Activated T-cell treated with anti-CD3 and anti-CD28 coated beads, Interleukin-2, amount 50 U/mL, for 24 hours (primary cell): ENCODE measurements around the gene MBD5.
"Not testable (repeated sequence)": the region's sequence is repeated elsewhere in the genome, so short reads cannot be mapped to it uniquely, and the experiment has no call there.

Source experiments
- DNase-seq: peaks from one replicate; pipeline ENCODE4 v3.0.0-alpha.2; 2020
- H3K27ac Mint-ChIP-seq: 2 replicates; pipeline ENCODE4 v1.8.0; 2020; ENCODE audit warnings: mild to moderate bottlenecking, mixed read lengths
- H3K27me3 Mint-ChIP-seq: 2 replicates; pipeline ENCODE4 v1.8.0; 2020; ENCODE audit warnings: mixed read lengths
- H3K36me3 Mint-ChIP-seq: 2 replicates; pipeline ENCODE4 v1.8.0; 2020; ENCODE audit warnings: low read depth, mixed read lengths
- H3K4me1 Mint-ChIP-seq: 2 replicates; pipeline ENCODE4 v1.8.0; 2020; ENCODE audit warnings: low read depth, mixed read lengths
- H3K4me3 Mint-ChIP-seq: 2 replicates; pipeline ENCODE4 v1.8.0; 2020; ENCODE audit warnings: mild to moderate bottlenecking, moderate library complexity, mixed read lengths
- H3K9me3 Mint-ChIP-seq: 2 replicates; pipeline ENCODE4 v1.8.0; 2020; ENCODE audit warnings: mixed read lengths

The MBD5 gene

GRCh38 chr2:148533685-148534084, 512.8 kb downstream of the MBD5 start:
- DNase-seq = no peak
- Mint-ChIP-seq H3K4me1 (peaks cover 52% of the 10 kb centered on the region), H3K4me3 (no peak overlapping the region), H3K27me3 (no peaks in the 10 kb centered on the region), H3K27ac (no peak overlapping the region), H3K36me3 (no peaks in the 10 kb centered on the region), H3K9me3 (no peaks in the 10 kb centered on the region)

GRCh38 chr2:148534416-148535204, 513.7 kb downstream of the MBD5 start:
- H3K9me3 Mint-ChIP-seq = no peaks in the 10 kb centered on the region
- H3K36me3 Mint-ChIP-seq = no peaks in the 10 kb centered on the region
- H3K27me3 Mint-ChIP-seq = no peaks in the 10 kb centered on the region
- H3K27ac Mint-ChIP-seq = no peak overlapping the region
- DNase-seq = no peak
- H3K4me1 Mint-ChIP-seq = peaks cover 51% of the 10 kb centered on the region
- H3K4me3 Mint-ChIP-seq = no peak overlapping the region

- no peaks in the 10 kb centered on the region for H3K36me3 Mint-ChIP-seq
- no peak overlapping the region for H3K4me3 Mint-ChIP-seq
- DNase-seq = no peak
- no peaks in the 10 kb centered on the region for H3K27me3 Mint-ChIP-seq
- H3K9me3 Mint-ChIP-seq = peaks cover 4% of the 10 kb centered on the region
- peak overlapping the region; percentile 46 for H3K27ac Mint-ChIP-seq
- H3K4me1 Mint-ChIP-seq = peaks cover 59% of the 10 kb centered on the region
These were observed 517.5 kb downstream of the MBD5 start for GRCh38 chr2:148538375-148538774.

DNA sequence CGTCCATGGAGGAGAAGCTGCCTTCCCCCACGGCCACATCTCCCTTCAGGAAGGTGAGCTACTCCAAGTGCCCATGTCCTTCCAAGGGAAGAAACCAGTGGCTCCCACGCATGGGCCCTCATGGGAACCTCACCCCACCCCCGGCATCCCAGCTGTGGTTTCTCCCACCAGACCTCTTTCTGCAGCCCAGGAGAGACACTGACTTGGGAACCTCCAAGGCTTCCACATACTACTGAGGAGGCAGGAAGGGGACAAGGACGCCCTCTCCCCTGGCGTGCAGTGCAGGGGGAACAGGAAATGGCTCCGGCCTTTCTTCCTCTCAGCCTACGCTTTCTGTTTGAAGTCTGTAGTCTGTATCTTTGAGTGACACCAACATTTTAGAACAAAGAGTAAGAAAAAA, 519.1 kb downstream of the MBD5 start:
- Mint-ChIP-seq H3K27ac (peak overlapping the region; percentile 89), H3K4me3 (peak overlapping the region; percentile 52), H3K4me1 (peaks cover 57% of the 10 kb centered on the region), H3K9me3 (peaks cover 4% of the 10 kb centered on the region), H3K27me3 (no peaks in the 10 kb centered on the region), H3K36me3 (no peaks in the 10 kb centered on the region)
- peak; percentile 52 for DNase-seq

GRCh38 chr2:148541792-148542191, 520.9 kb downstream of the MBD5 start:
- H3K4me1 Mint-ChIP-seq = peaks cover 73% of the 10 kb centered on the region
- H3K4me3 Mint-ChIP-seq = no peak overlapping the region
- H3K27ac Mint-ChIP-seq = no peak overlapping the region

DNA sequence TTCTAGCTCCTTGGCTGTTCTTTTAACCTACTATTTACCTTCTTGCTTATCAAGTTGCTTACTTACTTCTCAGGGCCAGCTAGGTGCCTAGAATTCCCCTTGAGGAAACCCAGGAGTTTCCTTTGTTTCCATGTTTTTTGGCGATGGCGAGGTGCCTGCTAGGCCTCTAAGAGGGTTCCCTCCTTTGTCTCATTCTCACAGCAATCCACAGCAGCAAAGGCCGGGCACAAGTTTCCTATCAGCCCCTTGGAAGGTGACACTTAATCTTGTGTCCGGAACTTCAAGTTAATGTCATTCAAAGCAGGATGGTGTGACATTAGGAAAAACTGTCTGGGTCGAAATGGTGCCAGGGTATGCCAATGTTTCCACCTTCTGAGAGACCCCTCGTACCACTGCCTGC, 521.7 kb downstream of the MBD5 start:
- H3K9me3 Mint-ChIP-seq = peaks cover 4% of the 10 kb centered on the region
- H3K27me3 Mint-ChIP-seq = no peaks in the 10 kb centered on the region
- peaks cover 78% of the 10 kb centered on the region for H3K4me1 Mint-ChIP-seq
- no peak for DNase-seq
- no peaks in the 10 kb centered on the region for H3K36me3 Mint-ChIP-seq
- no peak overlapping the region for H3K27ac Mint-ChIP-seq
- H3K4me3 Mint-ChIP-seq = no peak overlapping the region

More at GRCh38 chr2:148541792-148542191, 520.9 kb downstream of the MBD5 start:
- no peak for DNase-seq
- no peaks in the 10 kb centered on the region for H3K36me3 Mint-ChIP-seq
- H3K9me3 Mint-ChIP-seq = peaks cover 4% of the 10 kb centered on the region
- no peaks in the 10 kb centered on the region for H3K27me3 Mint-ChIP-seq

GRCh38 chr2:148543088-148543540, 522.2 kb downstream of the MBD5 start:
- not testable (repeated sequence) for H3K36me3 Mint-ChIP-seq, H3K4me3 Mint-ChIP-seq, DNase-seq, H3K9me3 Mint-ChIP-seq, H3K27me3 Mint-ChIP-seq, H3K27ac Mint-ChIP-seq
- peaks cover 74% of the 10 kb centered on the region for H3K4me1 Mint-ChIP-seq

- Mint-ChIP-seq H3K9me3 (peaks cover 3% of the 10 kb centered on the region), H3K36me3 (no peaks in the 10 kb centered on the region), H3K27me3 (no peaks in the 10 kb centered on the region), H3K4me3 (no peak overlapping the region), H3K4me1 (peaks cover 51% of the 10 kb centered on the region), H3K27ac (peak overlapping the region; percentile 91)
- peak; percentile 58 for DNase-seq
These were observed 524.7 kb downstream of the MBD5 start for GRCh38 chr2:148545390-148546256.

DNA sequence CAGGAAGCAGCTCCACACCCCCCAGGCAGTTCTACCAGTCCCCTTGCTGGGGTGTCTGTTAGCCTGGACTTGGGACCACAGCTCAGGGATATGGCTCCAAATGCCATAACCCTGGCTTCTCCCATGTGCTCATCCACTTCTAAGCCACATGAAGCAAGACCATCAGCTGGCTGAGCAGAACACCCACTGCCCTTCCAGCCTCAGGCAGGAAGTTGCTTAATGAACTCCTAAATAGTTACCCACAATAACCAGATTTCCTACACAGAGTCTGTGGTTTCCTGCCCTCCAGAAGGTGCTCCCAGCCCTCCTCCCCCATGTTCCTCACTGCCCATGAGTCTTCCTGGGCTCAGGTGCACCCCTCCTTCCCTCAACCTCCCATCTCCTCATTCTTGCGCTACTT, 525.4 kb downstream of the MBD5 start:
- no peak overlapping the region for H3K4me3 Mint-ChIP-seq
- H3K27me3 Mint-ChIP-seq = no peaks in the 10 kb centered on the region
- peak overlapping the region; percentile 91 for H3K27ac Mint-ChIP-seq
- no peaks in the 10 kb centered on the region for H3K36me3 Mint-ChIP-seq
- H3K9me3 Mint-ChIP-seq = no peaks in the 10 kb centered on the region
- H3K4me1 Mint-ChIP-seq = peaks cover 45% of the 10 kb centered on the region
- peak; percentile 40 for DNase-seq

DNA sequence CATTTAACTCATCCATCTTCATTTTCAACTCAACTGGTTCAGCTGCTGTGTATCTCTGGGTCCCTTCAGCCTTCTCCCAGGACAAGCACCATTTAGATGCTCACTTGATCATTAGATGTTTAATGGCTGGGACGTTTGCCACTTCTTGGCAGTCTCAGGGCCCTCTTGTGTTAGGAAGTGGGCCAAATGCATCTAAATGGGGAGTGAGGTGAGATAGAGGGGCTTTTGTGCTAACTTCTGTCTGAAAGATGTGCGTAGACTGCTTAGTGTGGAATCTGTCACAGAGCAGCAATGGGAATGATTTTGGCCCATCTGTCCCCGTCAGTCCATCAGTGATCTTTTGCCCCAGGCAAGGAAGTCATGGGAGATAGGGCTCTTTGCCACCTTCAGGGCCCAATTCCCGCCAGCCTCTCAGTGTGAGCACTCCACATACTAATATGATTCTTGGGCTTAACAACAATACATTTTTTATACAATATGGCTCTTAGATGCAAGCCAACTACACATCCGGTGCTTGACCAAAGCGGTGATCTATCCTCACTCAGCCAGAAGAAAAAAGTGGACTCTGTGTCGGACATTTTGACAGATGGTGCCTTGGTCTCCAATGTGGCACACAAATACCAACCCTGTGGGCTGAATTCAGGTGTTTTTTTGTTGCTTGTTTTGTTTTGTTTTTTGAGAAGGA, 528.0 kb downstream of the MBD5 start:
- Mint-ChIP-seq H3K4me3 (no peak overlapping the region), H3K4me1 (peaks cover 37% of the 10 kb centered on the region), H3K27ac (no peak overlapping the region), H3K9me3 (no peaks in the 10 kb centered on the region), H3K27me3 (no peaks in the 10 kb centered on the region), H3K36me3 (no peaks in the 10 kb centered on the region)
- peak; percentile 13 for DNase-seq

DNA sequence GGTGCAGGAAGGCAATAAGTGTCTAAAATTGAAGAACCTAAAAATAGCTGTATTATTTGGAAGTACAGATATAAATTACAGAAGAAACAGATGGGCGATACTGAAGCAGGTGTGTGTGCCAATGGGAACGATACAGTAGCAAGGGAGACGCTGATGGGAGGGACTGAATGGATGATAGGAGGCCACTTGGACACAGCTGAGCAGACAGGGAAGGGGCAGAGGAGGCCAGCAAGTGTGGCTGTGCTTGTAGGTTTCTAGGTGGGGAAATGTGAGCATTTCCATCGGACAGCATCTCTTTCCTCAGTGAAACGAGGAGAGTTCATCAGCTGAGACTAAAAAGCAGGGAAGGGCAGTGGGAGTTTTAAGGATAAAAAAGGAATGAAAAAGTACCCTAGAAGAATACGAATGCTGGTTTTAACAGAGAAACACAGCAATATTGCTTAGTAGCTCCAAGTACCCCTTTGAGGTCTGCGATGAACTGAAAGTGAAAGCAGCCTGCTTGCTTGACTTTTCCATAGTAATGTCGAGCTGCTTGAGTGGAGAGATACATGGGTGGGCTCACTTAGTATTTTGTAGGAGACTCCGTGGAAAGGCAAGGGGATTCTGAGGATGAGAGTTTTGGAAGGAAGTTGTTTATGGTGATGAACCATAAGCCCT, 531.9 kb downstream of the MBD5 start:
- H3K4me3 Mint-ChIP-seq = no peak overlapping the region
- no peaks in the 10 kb centered on the region for H3K27me3 Mint-ChIP-seq
- no peak overlapping the region for H3K27ac Mint-ChIP-seq
- H3K36me3 Mint-ChIP-seq = no peaks in the 10 kb centered on the region
- H3K4me1 Mint-ChIP-seq = peaks cover 4% of the 10 kb centered on the region
- DNase-seq = no peak
- H3K9me3 Mint-ChIP-seq = no peaks in the 10 kb centered on the region

DNA sequence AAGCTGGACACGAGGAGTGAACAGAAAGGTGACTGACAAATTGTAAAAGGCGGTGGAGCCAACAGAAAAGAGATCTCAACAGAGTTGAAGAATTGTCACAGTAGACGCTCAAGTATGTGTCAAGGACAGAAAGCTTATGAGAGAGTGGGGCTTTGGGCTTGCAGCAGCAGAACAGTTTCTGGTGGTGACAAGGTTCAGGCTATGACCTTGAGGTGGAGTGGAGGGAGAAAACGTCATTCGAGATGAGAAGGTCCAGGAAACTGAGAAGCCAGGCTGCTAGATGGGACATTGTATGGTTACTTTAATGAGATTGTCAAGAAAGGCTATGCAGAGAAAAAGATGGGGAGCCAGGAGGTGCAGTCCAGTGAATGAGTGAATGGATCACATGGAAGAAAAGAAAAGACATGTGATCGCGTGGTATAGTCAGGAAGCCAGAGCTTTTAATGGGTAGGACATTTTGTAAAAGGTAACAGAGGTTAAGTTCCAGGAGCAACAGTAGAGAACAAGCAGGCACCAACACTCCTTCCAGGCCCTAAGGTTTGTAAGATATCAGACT, 532.5 kb downstream of the MBD5 start:
- DNase-seq = no peak
- H3K36me3 Mint-ChIP-seq = no peaks in the 10 kb centered on the region
- no peak overlapping the region for H3K27ac Mint-ChIP-seq
- no peaks in the 10 kb centered on the region for H3K27me3 Mint-ChIP-seq
- H3K9me3 Mint-ChIP-seq = no peaks in the 10 kb centered on the region
- peaks cover 4% of the 10 kb centered on the region for H3K4me1 Mint-ChIP-seq
- H3K4me3 Mint-ChIP-seq = no peak overlapping the region

GRCh38 chr2:148554459-148555247, 533.8 kb downstream of the MBD5 start:
- no peak overlapping the region for H3K4me3 Mint-ChIP-seq
- H3K36me3 Mint-ChIP-seq = no peaks in the 10 kb centered on the region
- no peak overlapping the region for H3K27ac Mint-ChIP-seq
- DNase-seq = no peak
- H3K9me3 Mint-ChIP-seq = no peaks in the 10 kb centered on the region
- peaks cover 4% of the 10 kb centered on the region for H3K4me1 Mint-ChIP-seq
- no peaks in the 10 kb centered on the region for H3K27me3 Mint-ChIP-seq
